Activated naive CD8-positive, alpha-beta T cell (primary cell): ENCODE results near the gene RPS6KA2.
"Not testable (repeated sequence)": the region's sequence is repeated elsewhere in the genome, so short reads cannot be mapped to it uniquely, and the experiment has no call there.

Source experiments
- H3K27ac Mint-ChIP-seq: one replicate; pipeline ENCODE4 v1.8.0; 2021; ENCODE audit warnings: mixed read lengths
- H3K27me3 Mint-ChIP-seq: one replicate; pipeline ENCODE4 v1.8.0; 2021; ENCODE audit warnings: mixed read lengths
- H3K36me3 Mint-ChIP-seq: one replicate; pipeline ENCODE4 v1.8.0; 2021; ENCODE audit warnings: mixed read lengths
- H3K4me1 Mint-ChIP-seq: one replicate; pipeline ENCODE4 v1.8.0; 2021; ENCODE audit warnings: low read depth, mixed read lengths
- H3K4me3 Mint-ChIP-seq: one replicate; pipeline ENCODE4 v1.8.0; 2021; ENCODE audit warnings: mild to moderate bottlenecking, mixed read lengths
- H3K9me3 Mint-ChIP-seq: one replicate; pipeline ENCODE4 v1.8.0; 2021; ENCODE audit warnings: low read depth, mixed read lengths

Gene RPS6KA2

GRCh38 chr6:166587631-166588413 is 39.2 kb downstream of the RPS6KA2 start:
- Mint-ChIP-seq H3K27ac (no peak overlapping the region), H3K27me3 (no peaks in the 10 kb centered on the region), H3K4me1 (peaks cover 11% of the 10 kb centered on the region), H3K36me3 (no peaks in the 10 kb centered on the region), H3K9me3 (no peaks in the 10 kb centered on the region), H3K4me3 (no peak overlapping the region)

GRCh38 chr6:166586424-166587156 is 40.5 kb downstream of the RPS6KA2 start, which contains the start of gene RAMACL:
TSS of gene RAMACL (minus strand) at chr6:166586678. CDS start at chr6:166586477, 201 bp downstream.
- peaks cover 11% of the 10 kb centered on the region for H3K4me1 Mint-ChIP-seq
- no peak within 1 kb of the TSS for H3K27ac Mint-ChIP-seq
- H3K27me3 Mint-ChIP-seq: no peaks in the 10 kb centered on the region
- no peak within 1 kb of the TSS for H3K4me3 Mint-ChIP-seq
- no peaks in the 10 kb centered on the region for H3K9me3 Mint-ChIP-seq
- H3K36me3 Mint-ChIP-seq: no peaks in the 10 kb centered on the region

GRCh38 chr6:166584853-166585429 is 42.1 kb downstream of the RPS6KA2 start:
- H3K36me3 Mint-ChIP-seq: no peaks in the 10 kb centered on the region
- H3K27ac Mint-ChIP-seq: no peak overlapping the region
- peaks cover 11% of the 10 kb centered on the region for H3K4me1 Mint-ChIP-seq
- no peaks in the 10 kb centered on the region for H3K9me3 Mint-ChIP-seq
- H3K27me3 Mint-ChIP-seq: no peaks in the 10 kb centered on the region
- no peak overlapping the region for H3K4me3 Mint-ChIP-seq

- Mint-ChIP-seq H3K4me3 (no peak overlapping the region), H3K36me3 (no peaks in the 10 kb centered on the region)
Observed at GRCh38 chr6:166584155-166584554, 42.9 kb downstream of the RPS6KA2 start.

GRCh38 chr6:166583230-166583965 is 43.7 kb downstream of the RPS6KA2 start:
- Mint-ChIP-seq H3K9me3 (no peaks in the 10 kb centered on the region), H3K36me3 (no peaks in the 10 kb centered on the region), H3K4me3 (no peak overlapping the region), H3K27me3 (no peaks in the 10 kb centered on the region), H3K4me1 (peaks cover under 1% of the 10 kb centered on the region), H3K27ac (no peak overlapping the region)

More at GRCh38 chr6:166584155-166584554, 42.9 kb downstream of the RPS6KA2 start:
- no peak overlapping the region for H3K27ac Mint-ChIP-seq
- peaks cover 8% of the 10 kb centered on the region for H3K4me1 Mint-ChIP-seq
- H3K27me3 Mint-ChIP-seq: no peaks in the 10 kb centered on the region
- H3K9me3 Mint-ChIP-seq: no peaks in the 10 kb centered on the region

GRCh38 chr6:166582258-166582657 is 44.8 kb downstream of the RPS6KA2 start:
- H3K9me3 Mint-ChIP-seq: no peaks in the 10 kb centered on the region
- H3K4me3 Mint-ChIP-seq: no peak overlapping the region
- peaks cover 4% of the 10 kb centered on the region for H3K36me3 Mint-ChIP-seq
- H3K27me3 Mint-ChIP-seq: no peaks in the 10 kb centered on the region
- H3K4me1 Mint-ChIP-seq: no peaks in the 10 kb centered on the region
- no peak overlapping the region for H3K27ac Mint-ChIP-seq

- not testable (repeated sequence) for H3K4me3 Mint-ChIP-seq, H3K27ac Mint-ChIP-seq, H3K9me3 Mint-ChIP-seq, H3K4me1 Mint-ChIP-seq, H3K27me3 Mint-ChIP-seq, H3K36me3 Mint-ChIP-seq
Observed at GRCh38 chr6:166581801-166582200, 45.2 kb downstream of the RPS6KA2 start.

GRCh38 chr6:166581091-166581511 is 46.0 kb downstream of the RPS6KA2 start:
- Mint-ChIP-seq H3K4me1 (no peaks in the 10 kb centered on the region), H3K27me3 (no peaks in the 10 kb centered on the region), H3K27ac (no peak overlapping the region), H3K9me3 (peaks cover 5% of the 10 kb centered on the region), H3K36me3 (peaks cover 7% of the 10 kb centered on the region), H3K4me3 (no peak overlapping the region)

- H3K27me3 Mint-ChIP-seq: no peaks in the 10 kb centered on the region
- no peak overlapping the region for H3K4me3 Mint-ChIP-seq
- peaks cover 6% of the 10 kb centered on the region for H3K9me3 Mint-ChIP-seq
- H3K27ac Mint-ChIP-seq: no peak overlapping the region
- no peaks in the 10 kb centered on the region for H3K4me1 Mint-ChIP-seq
- H3K36me3 Mint-ChIP-seq: peaks cover 8% of the 10 kb centered on the region
Observed at GRCh38 chr6:166580076-166581050, 46.7 kb downstream of the RPS6KA2 start.

- Mint-ChIP-seq H3K4me3 (no peak overlapping the region), H3K27ac (no peak overlapping the region), H3K27me3 (no peaks in the 10 kb centered on the region), H3K9me3 (peaks cover 6% of the 10 kb centered on the region), H3K36me3 (peaks cover 8% of the 10 kb centered on the region), H3K4me1 (no peaks in the 10 kb centered on the region)
Observed at GRCh38 chr6:166579237-166579850, 47.7 kb downstream of the RPS6KA2 start.

- H3K9me3 Mint-ChIP-seq: peaks cover 6% of the 10 kb centered on the region
- H3K36me3 Mint-ChIP-seq: peaks cover 8% of the 10 kb centered on the region
- H3K4me3 Mint-ChIP-seq: no peak overlapping the region
- H3K27me3 Mint-ChIP-seq: no peaks in the 10 kb centered on the region
- no peaks in the 10 kb centered on the region for H3K4me1 Mint-ChIP-seq
- H3K27ac Mint-ChIP-seq: no peak overlapping the region
Observed at GRCh38 chr6:166578536-166579236, 48.4 kb downstream of the RPS6KA2 start.

- H3K27me3 Mint-ChIP-seq: no peaks in the 10 kb centered on the region
- peaks cover 8% of the 10 kb centered on the region for H3K36me3 Mint-ChIP-seq
- peaks cover 6% of the 10 kb centered on the region for H3K9me3 Mint-ChIP-seq
- no peak overlapping the region for H3K27ac Mint-ChIP-seq
- no peaks in the 10 kb centered on the region for H3K4me1 Mint-ChIP-seq
- H3K4me3 Mint-ChIP-seq: no peak overlapping the region
Observed at GRCh38 chr6:166575205-166575604, 51.8 kb downstream of the RPS6KA2 start.
